ENCODE measurements around the gene DMRT3.
A peak's percentile ranks its signal among the peaks of the same experiment; 100 is the strongest.
"Not testable (repeated sequence)": the region's sequence is repeated elsewhere in the genome, so short reads cannot be mapped to it uniquely, and the experiment has no call there.

DMRT3 gene

GRCh38 chr9:998299-999110 is 22.1 kb downstream of the DMRT3 start:
- CTCF ChIA-PET: interaction anchor here (0.7 to 2.4 kb wide), 13 partner anchors 9 to 649 kb away, joined by 3 to 25 read pairs (median 4); no protein-coding TSS in a partner anchor

GRCh38 chr9:1001838-1002237 is 25.4 kb downstream of the DMRT3 start:
- CTCF ChIA-PET: interaction anchor here (0.5 to 1.4 kb wide), 4 partner anchors 14 to 638 kb away, joined by 3 read pairs; no protein-coding TSS in a partner anchor
- H3K4me1 ChIP-seq (ENCODE audit: control insufficient read depth, insufficient read depth, low read length): 0 out of 2 replicates have a peak, but pooled peaks cover 2% of the 10 kb centered on the region
- H3K9me3 ChIP-seq (ENCODE audit: control insufficient read depth, insufficient read depth, low read depth, low read length): no peaks in the 10 kb centered on the region
- TF ChIP-seq GFI1B (tag by site-specific recombination; IDR thresholded peaks at IDR 0.05): no peak
- no peak for TF ChIP-seq ZNF501 (tag by site-specific recombination; IDR thresholded peaks at IDR 0.05)
- no peak for TF ChIP-seq ZNF19 (tag by site-specific recombination; IDR thresholded peaks at IDR 0.05; ENCODE audit: low read depth)
- TF ChIP-seq ZNF114 (tag by site-specific recombination; IDR thresholded peaks at IDR 0.05): no peak
- TF ChIP-seq ZNF544 (tag by site-specific recombination; IDR thresholded peaks at IDR 0.05): no peak
- no peak for TF ChIP-seq ZNF138 (tag by site-specific recombination; IDR thresholded peaks at IDR 0.05; ENCODE audit: borderline replicate concordance)
- TF ChIP-seq SP7 (tag by site-specific recombination; IDR thresholded peaks at IDR 0.05): no peak
- TF ChIP-seq ZNF423 (tag by site-specific recombination; IDR thresholded peaks at IDR 0.05): no peak
- TF ChIP-seq ZNF660 (tag by site-specific recombination; IDR thresholded peaks at IDR 0.05): no peak
- H3K36me3 ChIP-seq (ENCODE audit: control insufficient read depth in 2 of 2, insufficient read depth in 1 of 2, low read length in 2 of 2): no peaks in the 10 kb centered on the region
- H3K4me3 ChIP-seq (ENCODE audit: low read depth, low read length): no peak overlapping the region
- POLR2A ChIA-PET: no interaction called here
- no peak overlapping the region for H3K27ac ChIP-seq (ENCODE audit: extremely low read depth, low read depth, low read length)

More at GRCh38 chr9:998299-999110, 22.1 kb downstream of the DMRT3 start:
- POLR2A ChIA-PET; H3K27ac ChIP-seq (ENCODE audit: extremely low read depth, low read depth, low read length); H3K4me1 ChIP-seq (ENCODE audit: control insufficient read depth, insufficient read depth, low read length); H3K36me3 ChIP-seq (ENCODE audit: control insufficient read depth in 2 of 2, insufficient read depth in 1 of 2, low read length in 2 of 2); H3K4me3 ChIP-seq (ENCODE audit: low read depth, low read length); H3K9me3 ChIP-seq (ENCODE audit: control insufficient read depth, insufficient read depth, low read depth, low read length): not testable (repeated sequence)
- TF ChIP-seq ZNF560 (tag by site-specific recombination; IDR thresholded peaks at IDR 0.05; ENCODE audit: borderline replicate concordance) (peak; percentile 80), SETDB1 (IDR thresholded peaks at IDR 0.05; ENCODE audit: insufficient read length, low read length) (peak; percentile 99), TRIM28 (IDR thresholded peaks at IDR 0.05; ENCODE audit: borderline replicate concordance, low read length) (peak; percentile 60; the same call in 1 of the 2 replicates)

- POLR2A ChIA-PET: interaction anchor here (0.6 kb wide), 2 partner anchors 55 to 67 kb away, joined by 3 to 5 read pairs; no protein-coding TSS in a partner anchor
- 0 out of 2 replicates have a peak, but pooled peaks cover 2% of the 10 kb centered on the region for H3K4me1 ChIP-seq (ENCODE audit: control insufficient read depth, insufficient read depth, low read length)
- no peaks in the 10 kb centered on the region for H3K36me3 ChIP-seq (ENCODE audit: control insufficient read depth in 2 of 2, insufficient read depth in 1 of 2, low read length in 2 of 2)
- no peak for TF ChIP-seq ZNF514 (tag by site-specific recombination; IDR thresholded peaks at IDR 0.05)
- no peak for TF ChIP-seq ZNF692 (tag by site-specific recombination; IDR thresholded peaks at IDR 0.05)
- no peak for TF ChIP-seq HOXC10 (CRISPR knock-in tag; IDR thresholded peaks at IDR 0.05)
- no peak for TF ChIP-seq ZNF148 (tag by site-specific recombination; IDR thresholded peaks at IDR 0.05; ENCODE audit: borderline replicate concordance)
- TF ChIP-seq ZNF548 (tag by site-specific recombination; IDR thresholded peaks at IDR 0.05): no peak
- no peak for TF ChIP-seq ZNF654 (tag by site-specific recombination; IDR thresholded peaks at IDR 0.05; ENCODE audit: low read depth)
- no peak for TF ChIP-seq ZNF140 (tag by site-specific recombination; IDR thresholded peaks at IDR 0.05)
- TF ChIP-seq KLF9 (tag by site-specific recombination; IDR thresholded peaks at IDR 0.05; ENCODE audit: low read depth): no peak
- TF ChIP-seq ZBTB49 (tag by site-specific recombination; IDR thresholded peaks at IDR 0.05; ENCODE audit: low read depth): no peak
- TF ChIP-seq KLF8 (tag by site-specific recombination; IDR thresholded peaks at IDR 0.05): no peak
- no peak for TF ChIP-seq ZXDB (tag by site-specific recombination; IDR thresholded peaks at IDR 0.05)
- TF ChIP-seq ZNF426 (tag by site-specific recombination; IDR thresholded peaks at IDR 0.05): no peak
- no peak overlapping the region for H3K4me3 ChIP-seq (ENCODE audit: low read depth, low read length)
- H3K9me3 ChIP-seq (ENCODE audit: control insufficient read depth, insufficient read depth, low read depth, low read length): no peaks in the 10 kb centered on the region
- H3K27ac ChIP-seq (ENCODE audit: extremely low read depth, low read depth, low read length): no peak overlapping the region
- CTCF ChIA-PET: interaction anchor here (0.6 to 1.7 kb wide), 9 partner anchors 8 to 611 kb away, joined by 3 to 7 read pairs (median 3); no protein-coding TSS in a partner anchor
These were observed 26.2 kb downstream of the DMRT3 start for GRCh38 chr9:1002678-1003077.
